ENCODE measurements around the gene FUT1.

DNA sequence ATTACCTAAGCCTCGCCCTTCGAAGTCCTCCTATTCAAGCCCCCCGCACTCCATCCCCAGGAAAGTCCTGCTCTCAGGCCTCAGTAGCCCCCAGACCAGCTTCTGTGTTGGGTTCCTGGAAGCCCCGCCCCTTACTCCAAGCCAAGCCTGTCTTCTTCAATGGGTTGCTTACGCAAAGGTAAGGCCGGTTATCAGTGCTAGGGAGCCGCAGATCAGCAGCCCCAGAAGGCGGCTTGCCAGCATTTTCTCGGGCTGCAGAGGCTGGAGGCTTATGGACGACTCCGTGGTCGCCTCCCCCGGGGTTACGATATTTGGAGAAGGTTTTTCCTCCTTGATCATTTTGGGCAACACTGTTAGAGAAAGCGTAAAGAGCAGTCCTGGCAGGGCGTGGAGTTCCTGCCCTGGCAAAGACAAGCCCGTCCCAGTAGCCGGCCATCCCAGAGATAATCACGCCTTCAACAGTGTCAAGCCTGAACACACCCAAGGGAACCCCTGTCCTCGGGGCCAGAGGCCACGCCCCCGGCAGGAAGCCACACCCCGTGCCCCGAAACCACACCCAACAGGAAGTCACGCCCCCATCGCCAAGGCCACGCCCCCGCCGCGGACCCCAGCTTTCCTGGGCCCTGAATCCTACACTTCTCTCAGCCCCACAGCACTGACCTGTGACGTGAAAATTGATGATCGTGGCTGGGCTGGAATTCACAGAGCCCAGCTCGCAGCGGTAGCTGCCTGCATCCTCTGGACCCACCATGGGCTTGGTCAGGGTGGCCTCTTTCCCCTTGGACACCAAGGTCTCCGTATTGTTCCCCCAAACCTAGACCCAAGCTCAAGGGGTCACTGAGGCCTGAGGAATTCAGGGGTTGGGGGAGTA is 11.1 kb downstream of the FUT1 start:
- TF ChIP-seq CTCF (IDR thresholded peaks at IDR 0.05) = no peak
- TF ChIP-seq POLR2A (IDR thresholded peaks at IDR 0.05) = no peak
